CD8-positive, alpha-beta memory T cell (primary cell): ENCODE results near the gene ATP2B3. TPM values are rescaled to one million over a fixed set of nuclear protein-coding genes. Genes with fewer than 3 reads are reported as not detected.

Experiments used
- CTCF ChIA-PET: fragments of 350-600 bp; sonication (Branson Sonifier 250); formaldehyde crosslinking; loops from one replicate; lab custom pipeline; 2021; ENCODE audit warnings: antibody characterized with exemption; lab: Charles Lee
- POLR2A ChIA-PET: fragments of 350-600 bp; sonication (Branson Sonifier 250); formaldehyde crosslinking; loops from one replicate; lab custom pipeline; 2021; ENCODE audit warnings: antibody characterized with exemption; lab: Charles Lee
- DNase-seq, 5 donors: peaks; one replicate each; pipeline versions ENCODE4 v3.0.0 to v3.0.0-alpha.2; 2020 to 2022; ENCODE audit warnings: mixed read lengths in 1 of 5
- H3K27ac ChIP-seq: one replicate; pipeline ENCODE4 v1.7.0; 2013; ENCODE audit warnings: low read depth, mild to moderate bottlenecking, low read length, moderate library complexity
- H3K27me3 ChIP-seq: 2 replicates; pipeline ENCODE4 v1.7.0; 2013; ENCODE audit warnings: low read length, mild to moderate bottlenecking; ENCODE audit not compliant: insufficient read depth, poor library complexity, severe bottlenecking
- H3K36me3 ChIP-seq: 2 replicates; pipeline ENCODE4 v1.7.0; 2013; ENCODE audit warnings: mild to moderate bottlenecking, low read length, moderate library complexity; ENCODE audit not compliant: insufficient read depth
- H3K4me1 ChIP-seq: 2 replicates; pipeline ENCODE4 v1.7.0; 2013; ENCODE audit warnings: mild to moderate bottlenecking, low read length, moderate library complexity; ENCODE audit not compliant: insufficient read depth
- H3K4me3 ChIP-seq: 2 replicates; pipeline ENCODE4 v1.7.0; 2013; ENCODE audit warnings: mild to moderate bottlenecking, low read length
- H3K9me3 ChIP-seq: 2 replicates; pipeline ENCODE4 v1.7.0; 2013; ENCODE audit warnings: mild to moderate bottlenecking, low read length
- H3K27ac Mint-ChIP-seq, 8 donors: one replicate each; pipeline ENCODE4 v1.8.0; 2020 to 2021; ENCODE audit warnings: mixed read lengths in 8 of 8, mild to moderate bottlenecking in 6 of 8, inconsistent platforms in 3 of 8, moderate library complexity in 3 of 8
- H3K27me3 Mint-ChIP-seq, 2 donors: one replicate each; pipeline ENCODE4 v1.8.0; 2020 to 2021; ENCODE audit warnings: mixed read lengths in 2 of 2, mild to moderate bottlenecking in 1 of 2, moderate library complexity in 1 of 2
- H3K36me3 Mint-ChIP-seq, 3 donors: one replicate each; pipeline ENCODE4 v1.8.0; 2020 to 2021; ENCODE audit warnings: mixed read lengths in 3 of 3, inconsistent platforms in 1 of 3, mild to moderate bottlenecking in 1 of 3
- H3K4me1 Mint-ChIP-seq, 3 donors: one replicate each; pipeline ENCODE4 v1.8.0; 2020 to 2021; ENCODE audit warnings: mixed read lengths in 3 of 3, inconsistent platforms in 1 of 3, mild to moderate bottlenecking in 1 of 3
- H3K4me3 Mint-ChIP-seq, 7 donors: one replicate each; pipeline ENCODE4 v1.8.0; 2020 to 2021; ENCODE audit warnings: mixed read lengths in 7 of 7, mild to moderate bottlenecking in 6 of 7, moderate library complexity in 4 of 7, inconsistent platforms in 2 of 7
- H3K9me3 Mint-ChIP-seq, 5 donors: one replicate each; pipeline ENCODE4 v1.8.0; 2020 to 2022; ENCODE audit warnings: mixed read lengths in 5 of 5, mild to moderate bottlenecking in 3 of 5, moderate library complexity in 2 of 5, inconsistent platforms in 1 of 5
- polyA plus RNA-seq: library from polyadenylated mRNA; unstranded; fragments of 300-500 nt; fragmentation: Illumina TruSeq; gene quantifications from one replicate; pipeline ENCODE4 v1.2.3, GENCODE V29; 2021
- total RNA-seq, 2 experiments: library from RNA; stranded (reverse); gene quantifications; one replicate each; pipeline ENCODE4 v1.2.3, GENCODE V29; 2021

Gene ATP2B3
- not detected for total RNA-seq
- polyA plus RNA-seq: not detected

DNA sequence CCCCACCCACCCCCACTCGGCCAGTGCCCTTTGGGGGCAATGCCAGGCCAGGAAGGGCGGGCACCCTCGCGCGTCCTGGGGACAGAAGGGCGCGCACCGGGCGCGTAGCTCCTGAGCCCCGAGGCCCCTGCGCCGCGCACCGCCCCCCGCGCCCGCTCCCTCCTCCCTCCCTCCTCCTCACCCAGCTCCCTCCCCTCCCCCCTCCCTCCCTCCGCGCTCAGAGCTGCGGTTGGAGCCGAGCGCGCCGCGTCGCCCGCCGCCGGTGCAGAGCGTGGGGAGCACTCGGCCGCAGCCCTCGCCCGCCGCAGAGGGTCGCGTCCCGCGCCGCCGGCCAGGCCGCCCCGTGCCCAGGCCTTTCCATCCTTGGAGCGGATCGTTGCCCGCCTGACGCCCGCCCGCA is at the start of gene ATP2B3:
TSS of gene ATP2B3 (plus strand) at position 220 of the 400 bp plus-strand sequence. CDS start 18,606 bp downstream, outside the sequence.
- Mint-ChIP-seq H3K36me3 (no peaks in the 10 kb centered on the region), H3K4me3 (no peak within 1 kb of the TSS), H3K27me3 (peaks cover 16 to 17% of the 10 kb centered on the region in 2 donors), H3K4me1 (peaks cover 0 to 7% (median 0%) of the 10 kb centered on the region in 3 donors), H3K27ac (no peak within 1 kb of the TSS), H3K9me3 (no peaks in the 10 kb centered on the region)
- Histone ChIP-seq H3K27me3 (no peaks in the 10 kb centered on the region), H3K4me3 (no peak within 1 kb of the TSS), H3K36me3 (no peaks in the 10 kb centered on the region), H3K9me3 (no peaks in the 10 kb centered on the region), H3K4me1 (no peaks in the 10 kb centered on the region), H3K27ac (no peak within 1 kb of the TSS)
- DNase-seq: no peak
- ChIA-PET CTCF (interaction anchor here (1.5 kb wide), 1 partner anchor 10 kb away, joined by 4 read pairs; no protein-coding TSS in a partner anchor), POLR2A (no interaction called here)

DNA sequence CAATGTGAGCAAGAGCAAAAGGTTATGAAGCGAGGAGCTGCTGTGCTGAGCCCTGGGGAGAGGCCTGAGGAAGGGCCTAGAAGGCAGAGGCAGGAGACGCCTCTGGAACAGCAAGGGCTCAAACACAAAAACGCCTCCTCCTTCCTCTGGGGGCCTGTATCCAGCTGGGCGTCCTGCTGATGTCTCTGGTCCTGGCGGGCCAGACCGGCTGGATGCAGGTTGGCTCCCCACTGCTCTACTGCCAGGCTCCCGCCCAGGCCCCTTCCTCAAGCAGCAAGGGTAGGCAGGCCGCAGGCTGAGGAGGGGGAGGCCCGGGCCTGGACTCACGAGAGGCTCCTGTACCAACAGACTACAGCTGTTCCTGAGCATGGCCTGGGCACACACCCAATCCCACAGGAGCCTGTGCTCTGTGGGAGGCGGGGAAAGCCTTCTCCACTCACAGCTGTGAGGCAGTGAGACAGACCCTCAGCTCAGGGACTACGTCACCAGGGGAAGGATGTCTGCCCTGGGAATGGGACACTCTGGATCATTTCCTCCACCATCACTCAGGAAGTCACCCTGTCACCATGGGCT is 49.3 kb upstream of the ATP2B3 start:
- peaks cover 0 to 28% (median 0%) of the 10 kb centered on the region in 3 donors for H3K36me3 Mint-ChIP-seq
- ChIA-PET CTCF (no interaction called here), POLR2A (interaction anchor here (0.5 kb wide), 1 partner anchor 130 kb away, joined by 3 read pairs; no protein-coding TSS in a partner anchor)
- H3K4me3 Mint-ChIP-seq: peak overlapping the region in 2 of 7 donors; percentile 11 to 65
- peaks cover 0 to 3% of the 10 kb centered on the region in 2 donors for H3K27me3 Mint-ChIP-seq
- no peaks in the 10 kb centered on the region for H3K27me3 ChIP-seq
- H3K9me3 ChIP-seq: no peaks in the 10 kb centered on the region
- H3K27ac ChIP-seq: no peak overlapping the region
- H3K4me1 Mint-ChIP-seq: peaks cover 5 to 23% (median 14%) of the 10 kb centered on the region in 3 donors
- no peak overlapping the region for H3K27ac Mint-ChIP-seq
- no peak for DNase-seq
- H3K4me3 ChIP-seq: no peak overlapping the region
- H3K36me3 ChIP-seq: no peaks in the 10 kb centered on the region
- H3K9me3 Mint-ChIP-seq: no peaks in the 10 kb centered on the region
- peaks cover 11% of the 10 kb centered on the region for H3K4me1 ChIP-seq

DNA sequence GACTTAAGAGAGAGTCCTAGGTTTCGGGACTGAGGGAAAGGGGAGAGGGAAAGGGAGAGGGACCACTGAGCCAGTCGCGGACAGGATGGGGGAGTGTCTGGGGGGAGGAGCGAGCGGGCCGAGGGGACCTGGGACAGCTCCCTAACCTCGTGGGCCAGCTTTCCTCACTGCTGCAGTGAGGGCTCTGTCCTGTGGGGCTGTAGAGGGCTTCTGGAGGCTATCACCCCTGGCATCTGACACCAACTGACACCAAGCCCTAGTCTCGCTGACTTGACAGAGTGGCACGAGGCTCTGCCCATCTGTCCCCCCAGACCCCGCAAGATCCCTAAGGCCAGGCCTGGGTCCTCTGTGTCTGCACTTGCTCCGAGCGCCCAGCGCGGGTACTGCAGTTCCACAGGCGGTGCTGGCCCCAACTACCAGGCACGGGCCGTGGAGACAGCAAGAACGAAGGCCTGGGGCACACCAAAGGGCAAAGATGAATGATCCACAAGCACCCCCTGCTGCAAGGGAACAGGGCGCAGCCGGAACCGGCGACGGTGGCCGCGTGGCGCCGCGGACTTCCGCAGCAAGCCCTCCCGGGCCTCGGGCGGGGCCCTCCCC is 47.5 kb upstream of the ATP2B3 start:
- peak overlapping the region; percentile 80 for H3K4me3 ChIP-seq
- H3K36me3 ChIP-seq: no peaks in the 10 kb centered on the region
- peaks cover 16% of the 10 kb centered on the region for H3K4me1 ChIP-seq
- no peaks in the 10 kb centered on the region for H3K27me3 ChIP-seq
- Mint-ChIP-seq H3K4me1 (peaks cover 5 to 27% (median 19%) of the 10 kb centered on the region in 3 donors), H3K36me3 (peaks cover 0 to 10% (median 0%) of the 10 kb centered on the region in 3 donors), H3K4me3 (peak overlapping the region; percentile 79 to 92 (median 82)), H3K27me3 (peaks cover 0 to 1% of the 10 kb centered on the region in 2 donors), H3K9me3 (no peaks in the 10 kb centered on the region), H3K27ac (peak overlapping the region in 6 of 8 donors; percentile 45 to 83 (median 58))
- POLR2A ChIA-PET: no interaction called here
- CTCF ChIA-PET: interaction anchor here (0.6 to 4.0 kb wide), 5 partner anchors 9 to 529 kb away, joined by 3 to 31 read pairs (median 4); no protein-coding TSS in a partner anchor
- peak overlapping the region; percentile 59 for H3K27ac ChIP-seq
- no peaks in the 10 kb centered on the region for H3K9me3 ChIP-seq
- peak in 3 of 5 donors; percentile 5 to 51 (median 7) for DNase-seq

DNA sequence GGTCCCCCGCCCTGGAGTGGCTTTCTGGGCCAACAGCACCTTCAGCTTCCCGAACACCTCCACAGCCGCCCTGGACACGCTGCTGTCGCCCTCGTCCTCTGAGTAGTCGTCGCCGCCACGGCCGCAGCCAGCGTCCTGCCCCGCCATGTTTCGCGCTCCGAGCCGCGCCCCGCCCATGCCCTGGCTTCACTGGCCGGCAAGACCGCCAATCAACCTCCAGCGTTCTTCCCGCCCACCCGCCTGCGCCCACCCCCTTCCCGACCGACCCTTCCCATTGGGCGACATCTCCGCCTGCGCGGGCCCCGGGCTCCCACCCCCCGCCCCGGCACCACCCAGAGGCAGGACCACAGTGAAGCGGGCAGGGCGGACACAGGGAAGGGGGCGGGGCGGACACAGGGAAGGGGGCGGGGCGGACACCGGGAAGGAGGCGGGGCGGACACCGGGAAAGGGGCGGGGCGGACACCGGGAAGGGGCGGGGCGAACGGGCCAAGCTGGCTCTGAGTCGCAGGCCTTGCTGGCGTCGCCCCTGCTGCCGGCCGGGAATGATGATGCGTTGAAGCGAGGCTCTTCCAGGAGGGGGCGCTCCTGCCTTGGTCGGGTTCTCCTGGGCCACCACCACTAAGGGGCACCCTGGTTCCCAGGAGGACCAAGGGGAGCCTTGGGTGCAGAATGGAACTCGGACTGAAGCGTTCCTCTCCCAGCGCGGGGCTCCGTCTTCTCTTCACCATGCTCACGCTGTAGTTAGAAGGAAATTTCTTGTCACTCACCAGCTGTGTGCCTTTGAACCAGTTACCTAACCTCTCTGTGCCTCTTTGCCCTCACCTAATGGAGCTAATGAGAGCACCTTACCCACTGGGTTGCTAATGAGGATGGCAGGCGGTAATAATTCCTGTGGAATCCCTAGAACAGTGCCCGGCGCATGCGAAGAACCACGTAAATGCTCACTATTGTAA is 46.8 kb upstream of the ATP2B3 start, which contains the start of gene HAUS7:
TSS of gene HAUS7 (minus strand) at position 166 of the 953 bp plus-strand sequence. CDS start at position 147, 19 bp downstream.
- H3K4me3 ChIP-seq: peak within 1 kb of the TSS; percentile 80
- CTCF ChIA-PET: interaction anchor here (0.6 to 4.0 kb wide), 6 partner anchors 37 to 529 kb away, joined by 3 to 31 read pairs (median 4); no protein-coding TSS in a partner anchor
- H3K4me3 Mint-ChIP-seq: peak within 1 kb of the TSS; percentile 79 to 92 (median 82)
- peak within 1 kb of the TSS; percentile 59 for H3K27ac ChIP-seq
- H3K9me3 Mint-ChIP-seq: no peaks in the 10 kb centered on the region
- peaks cover 0 to 10% (median 0%) of the 10 kb centered on the region in 3 donors for H3K36me3 Mint-ChIP-seq
- H3K4me1 ChIP-seq: peaks cover 16% of the 10 kb centered on the region
- H3K27ac Mint-ChIP-seq: peak within 1 kb of the TSS; percentile 45 to 91 (median 76)
- H3K27me3 Mint-ChIP-seq: peaks cover 0 to 1% of the 10 kb centered on the region in 2 donors
- DNase-seq: peak; percentile 81 to 91 (median 83)
- H3K27me3 ChIP-seq: no peaks in the 10 kb centered on the region
- POLR2A ChIA-PET: interaction anchor here (0.9 to 1.3 kb wide), 2 partner anchors 438 to 530 kb away, joined by 3 to 5 read pairs; no protein-coding TSS in a partner anchor
- H3K36me3 ChIP-seq: no peaks in the 10 kb centered on the region
- peaks cover 5 to 27% (median 19%) of the 10 kb centered on the region in 3 donors for H3K4me1 Mint-ChIP-seq
- H3K9me3 ChIP-seq: no peaks in the 10 kb centered on the region

DNA sequence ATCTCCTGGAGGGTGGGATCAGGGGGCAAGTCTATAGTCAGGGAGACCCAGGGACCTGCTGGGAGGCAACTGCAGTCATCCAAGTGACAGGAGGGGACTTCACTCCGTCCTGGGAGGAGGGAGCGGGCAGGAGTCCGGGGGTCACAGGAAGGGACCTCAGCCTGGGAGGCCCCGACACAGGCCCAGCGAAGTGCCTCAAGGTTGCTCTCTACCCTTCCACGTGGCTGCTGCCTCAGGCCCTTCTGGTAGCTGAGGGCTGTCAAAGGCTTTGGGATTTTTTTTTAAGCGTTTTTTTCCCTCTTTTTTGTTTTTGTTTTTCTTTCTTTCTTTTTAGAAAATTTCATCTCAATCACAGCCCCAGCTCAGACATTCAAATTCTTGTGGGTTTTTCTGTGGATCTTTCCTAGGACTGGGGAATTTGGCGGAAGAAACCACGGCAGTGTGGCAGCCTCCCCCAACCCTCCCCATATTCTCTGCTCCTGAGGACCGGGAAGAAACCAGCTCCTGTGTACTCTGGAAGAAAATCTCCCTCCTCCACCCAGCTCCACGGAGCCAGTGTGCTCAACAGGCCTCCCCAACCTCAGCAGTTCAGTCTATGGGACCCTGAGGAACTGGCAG is 45.7 kb upstream of the ATP2B3 start:
- CTCF ChIA-PET: interaction anchor here (1.1 to 4.0 kb wide), 4 partner anchors 36 to 530 kb away, joined by 4 to 31 read pairs (median 8); no protein-coding TSS in a partner anchor
- H3K36me3 ChIP-seq: no peaks in the 10 kb centered on the region
- Mint-ChIP-seq H3K9me3 (no peaks in the 10 kb centered on the region), H3K27ac (peak overlapping the region in 1 of 8 donors; percentile 17), H3K27me3 (peaks cover 0 to 5% of the 10 kb centered on the region in 2 donors), H3K4me1 (peaks cover 5 to 27% (median 19%) of the 10 kb centered on the region in 3 donors), H3K36me3 (peaks cover 0 to 7% (median 0%) of the 10 kb centered on the region in 3 donors), H3K4me3 (peak overlapping the region in 1 of 7 donors; percentile 15)
- H3K27me3 ChIP-seq: no peaks in the 10 kb centered on the region
- H3K9me3 ChIP-seq: no peaks in the 10 kb centered on the region
- H3K4me1 ChIP-seq: peaks cover 16% of the 10 kb centered on the region
- H3K27ac ChIP-seq: no peak overlapping the region
- POLR2A ChIA-PET: interaction anchor here (0.5 to 1.3 kb wide), 3 partner anchors 439 to 1056 kb away, joined by 3 to 5 read pairs (median 3); no protein-coding TSS in a partner anchor
- DNase-seq: no peak
- H3K4me3 ChIP-seq: no peak overlapping the region

DNA sequence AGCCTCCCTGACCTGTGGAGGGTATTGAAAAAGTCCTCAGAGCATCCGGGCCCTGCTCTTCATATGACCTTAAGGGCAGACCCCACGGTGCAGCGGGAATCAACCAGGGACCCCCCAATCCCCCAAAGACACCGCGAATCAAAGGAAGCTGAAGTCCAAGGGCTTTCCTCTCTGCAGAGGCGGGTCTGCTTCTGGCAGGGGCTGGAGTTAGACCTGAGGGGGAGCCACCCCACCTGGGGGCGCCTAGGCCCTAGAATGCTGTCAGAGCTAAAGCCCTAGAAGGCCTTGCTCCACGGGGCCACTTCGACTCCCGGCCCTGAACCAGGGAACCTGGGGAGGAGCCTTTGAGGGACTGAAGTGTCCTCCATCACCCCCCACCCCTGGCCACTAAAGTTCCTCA is 44.3 kb upstream of the ATP2B3 start:
- DNase-seq: no peak
- H3K27ac ChIP-seq: no peak overlapping the region
- H3K27me3 Mint-ChIP-seq: peaks cover 0 to 4% of the 10 kb centered on the region in 2 donors
- CTCF ChIA-PET: interaction anchor here (4.0 kb wide), 1 partner anchor 34 kb away, joined by 31 read pairs; no protein-coding TSS in a partner anchor
- H3K27ac Mint-ChIP-seq: peak overlapping the region in 1 of 8 donors; percentile 30
- H3K36me3 Mint-ChIP-seq: no peaks in the 10 kb centered on the region
- H3K4me3 Mint-ChIP-seq: peak overlapping the region in 4 of 7 donors; percentile 32 to 62 (median 44)
- peaks cover 0 to 20% (median 15%) of the 10 kb centered on the region in 3 donors for H3K4me1 Mint-ChIP-seq
- no peaks in the 10 kb centered on the region for H3K9me3 Mint-ChIP-seq
- H3K36me3 ChIP-seq: no peaks in the 10 kb centered on the region
- H3K9me3 ChIP-seq: no peaks in the 10 kb centered on the region
- no peaks in the 10 kb centered on the region for H3K27me3 ChIP-seq
- no peak overlapping the region for H3K4me3 ChIP-seq
- POLR2A ChIA-PET: no interaction called here
- peaks cover 16% of the 10 kb centered on the region for H3K4me1 ChIP-seq

DNA sequence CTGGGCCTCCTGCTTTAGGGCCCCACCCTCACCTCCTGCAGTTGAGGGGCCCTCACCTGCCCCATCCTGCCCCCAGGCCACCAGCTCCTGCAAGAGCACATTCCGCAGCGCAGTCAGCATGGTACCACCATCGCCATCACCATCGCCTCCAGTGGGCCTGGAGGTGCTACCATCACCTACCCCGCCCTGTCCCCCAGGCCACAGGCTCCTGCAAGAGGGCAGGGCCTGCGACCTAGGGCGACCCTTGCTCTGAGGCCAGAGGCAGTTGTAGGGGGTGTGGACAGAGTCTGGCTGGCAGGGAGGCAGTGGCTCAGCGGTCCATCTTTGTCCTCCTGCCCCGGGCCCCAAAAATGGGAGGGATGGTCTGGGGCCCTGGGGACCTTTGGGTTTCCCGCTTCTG is 43.2 kb upstream of the ATP2B3 start:
- Mint-ChIP-seq H3K36me3 (no peaks in the 10 kb centered on the region), H3K27ac (no peak overlapping the region), H3K4me3 (peak overlapping the region in 5 of 7 donors; percentile 42 to 71 (median 47)), H3K27me3 (peaks cover 0 to 4% of the 10 kb centered on the region in 2 donors), H3K9me3 (no peaks in the 10 kb centered on the region), H3K4me1 (peaks cover 0 to 15% (median 12%) of the 10 kb centered on the region in 3 donors)
- Histone ChIP-seq H3K27me3 (no peaks in the 10 kb centered on the region), H3K27ac (no peak overlapping the region), H3K9me3 (no peaks in the 10 kb centered on the region), H3K4me1 (peaks cover 16% of the 10 kb centered on the region), H3K4me3 (no peak overlapping the region), H3K36me3 (no peaks in the 10 kb centered on the region)
- ChIA-PET POLR2A (no interaction called here), CTCF (no interaction called here)
- no peak for DNase-seq
